HG02973 (cell line): ENCODE results near the gene PC.
"Not testable (repeated sequence)": the region's sequence is repeated elsewhere in the genome, so short reads cannot be mapped to it uniquely, and the experiment has no call there.

Source experiments
- ATAC-seq: cut with Tn5 transposase; IDR thresholded peaks from one replicate; pipeline ENCODE4 v1.9.1; 2021; ENCODE audit warnings: moderate library complexity; ENCODE audit not compliant: unreplicated experiment

PC gene

GRCh38 chr11:66979336-66979980 is 21.3 kb upstream of the PC start:
- ATAC-seq, result no peak

- ATAC-seq, result no peak
These were observed 20.5 kb upstream of the PC start for GRCh38 chr11:66978717-66979116.

GRCh38 chr11:66978229-66978628 is 20.0 kb upstream of the PC start:
- ATAC-seq, result no peak

GRCh38 chr11:66976925-66977324 is 18.7 kb upstream of the PC start:
- ATAC-seq, result no peak

- no peak for ATAC-seq
These were observed 17.9 kb upstream of the PC start for GRCh38 chr11:66976028-66976467.

GRCh38 chr11:66975405-66976027 is 17.3 kb upstream of the PC start:
- no peak for ATAC-seq

GRCh38 chr11:66974724-66975404 is 16.7 kb upstream of the PC start, which contains the start of gene C11orf86:
C11orf86 (plus strand) TSS chr11:66975304; CDS start chr11:66975363, 59 bp downstream.
- no peak for ATAC-seq

- ATAC-seq, result no peak
These were observed 15.9 kb upstream of the PC start for GRCh38 chr11:66973956-66974580.

- ATAC-seq, result no peak
These were observed 13.3 kb upstream of the PC start for GRCh38 chr11:66971488-66971887.

- ATAC-seq, result no peak
These were observed 12.7 kb upstream of the PC start for GRCh38 chr11:66970807-66971442.

GRCh38 chr11:66970371-66970806 is 12.2 kb upstream of the PC start:
- ATAC-seq, result no peak

GRCh38 chr11:66969584-66970225 is 11.5 kb upstream of the PC start:
- ATAC-seq, result no peak

- no peak for ATAC-seq
These were observed 9.7 kb upstream of the PC start for GRCh38 chr11:66967670-66968425.

- ATAC-seq, result no peak
These were observed 8.2 kb upstream of the PC start for GRCh38 chr11:66966351-66966750.

- ATAC-seq, result no peak
These were observed 6.3 kb upstream of the PC start for GRCh38 chr11:66964495-66964894.

GRCh38 chr11:66962801-66963200 is 4.6 kb upstream of the PC start:
- no peak for ATAC-seq

- ATAC-seq, result no peak
These were observed 4.1 kb upstream of the PC start for GRCh38 chr11:66962247-66962646.

- ATAC-seq, result not testable (repeated sequence)
These were observed 3.6 kb upstream of the PC start for GRCh38 chr11:66961691-66962213.

- ATAC-seq, result no peak
These were observed 732 bp upstream of the PC start for GRCh38 chr11:66958956-66959274.

GRCh38 chr11:66957971-66958231 is 282 bp downstream of the PC start:
- ATAC-seq, result peak; percentile 21
